Purkinje cell (primary cell): ENCODE results near the gene CD3G. TPM values are rescaled to one million over a fixed set of nuclear protein-coding genes. Genes with fewer than 3 reads are reported as not detected.

Experiments
- polyA plus RNA-seq: library from polyadenylated mRNA; unstranded; fragments of >200 nt; fragmentation: Nextera tagmentation; gene quantifications from 2 replicates; pipeline ENCODE4 v1.2.1, GENCODE V29; 2014

CD3G gene
- polyA plus RNA-seq: not detected in 2 replicates

DNA sequence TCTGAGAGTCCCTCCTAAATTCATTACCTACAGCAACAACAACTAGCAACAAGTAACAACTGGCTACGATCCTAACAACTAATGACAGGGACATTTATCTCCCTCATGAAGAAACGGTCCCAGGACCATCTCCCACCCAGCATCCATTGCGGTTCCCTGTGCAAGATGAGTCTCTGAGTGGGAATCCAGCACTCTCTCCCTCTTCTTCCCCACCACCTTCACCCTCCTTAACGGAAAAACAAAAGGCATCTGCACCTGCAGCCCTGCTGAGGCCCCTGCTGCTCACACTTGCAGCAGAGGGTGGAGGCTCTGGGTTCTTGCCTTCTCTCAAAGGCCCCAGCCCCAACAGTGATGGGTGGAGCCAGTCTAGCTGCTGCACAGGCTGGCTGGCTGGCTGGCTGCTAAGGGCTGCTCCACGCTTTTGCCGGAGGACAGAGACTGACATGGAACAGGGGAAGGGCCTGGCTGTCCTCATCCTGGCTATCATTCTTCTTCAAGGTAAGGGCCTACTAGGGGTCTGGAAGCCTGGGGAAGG is at the start of gene CD3G:
Gene CD3G, plus strand, starts transcription at position 364 of the 535 bp plus-strand sequence. Its CDS starts 80 bp downstream, at position 444.

DNA sequence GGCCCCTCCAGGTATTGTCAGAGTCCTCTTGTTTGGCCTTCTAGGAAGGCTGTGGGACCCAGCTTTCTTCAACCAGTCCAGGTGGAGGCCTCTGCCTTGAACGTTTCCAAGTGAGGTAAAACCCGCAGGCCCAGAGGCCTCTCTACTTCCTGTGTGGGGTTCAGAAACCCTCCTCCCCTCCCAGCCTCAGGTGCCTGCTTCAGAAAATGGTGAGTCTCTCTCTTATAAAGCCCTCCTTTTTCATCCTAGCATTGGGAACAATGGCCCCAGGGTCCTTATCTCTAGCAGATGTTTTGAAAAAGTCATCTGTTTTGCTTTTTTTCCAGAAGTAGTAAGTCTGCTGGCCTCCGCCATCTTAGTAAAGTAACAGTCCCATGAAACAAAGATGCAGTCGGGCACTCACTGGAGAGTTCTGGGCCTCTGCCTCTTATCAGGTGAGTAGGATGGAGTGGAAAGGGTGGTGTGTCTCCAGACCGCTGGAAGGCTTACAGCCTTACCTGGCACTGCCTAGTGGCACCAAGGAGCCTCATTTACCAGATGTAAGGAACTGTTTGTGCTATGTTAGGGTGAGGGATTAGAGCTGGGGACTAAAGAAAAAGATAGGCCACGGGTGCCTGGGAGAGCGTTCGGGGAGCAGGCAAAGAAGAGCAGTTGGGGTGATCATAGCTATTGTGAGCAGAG is 39.4 kb upstream of the CD3G start, which contains the start of gene CD3E:
Gene CD3E, plus strand, starts transcription at position 163 of the 681 bp plus-strand sequence. Its CDS starts 223 bp downstream, at position 386.

DNA sequence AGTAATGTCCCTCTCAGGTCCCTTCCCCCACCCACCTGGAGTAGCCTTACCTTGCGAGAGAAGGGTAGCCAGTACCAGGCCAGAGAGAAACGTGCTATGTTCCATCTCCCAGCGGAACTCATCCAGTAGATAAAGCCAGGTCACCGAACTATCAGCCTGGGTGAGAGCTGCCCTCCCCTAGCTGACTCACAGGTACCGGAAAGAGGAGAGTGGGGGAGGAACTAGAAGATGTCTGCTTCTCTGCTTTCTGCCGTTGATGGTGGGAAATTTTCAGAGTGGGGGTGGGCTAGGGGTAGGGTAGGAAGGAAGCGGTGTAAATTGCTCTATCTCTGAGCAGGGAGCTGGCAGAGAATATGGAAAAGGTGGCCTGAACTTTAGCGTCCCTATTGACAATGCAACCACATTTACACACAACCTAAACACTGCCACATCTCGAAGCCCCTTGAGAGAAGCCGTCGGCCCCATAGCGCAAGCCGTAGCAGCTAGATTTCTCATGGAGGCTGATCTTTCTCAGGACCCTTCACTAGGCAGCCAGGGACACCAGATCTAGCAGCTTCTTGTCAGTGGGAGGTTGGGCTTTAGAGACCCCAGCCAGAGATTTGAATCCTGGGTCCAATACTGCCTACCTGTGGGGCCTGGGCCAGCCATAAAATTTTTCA is 1.5 kb upstream of the CD3G start, which contains the start of gene CD3D:
Gene CD3D, minus strand, starts transcription at position 203 of the 659 bp plus-strand sequence. Its CDS starts 98 bp downstream, at position 105.

DNA sequence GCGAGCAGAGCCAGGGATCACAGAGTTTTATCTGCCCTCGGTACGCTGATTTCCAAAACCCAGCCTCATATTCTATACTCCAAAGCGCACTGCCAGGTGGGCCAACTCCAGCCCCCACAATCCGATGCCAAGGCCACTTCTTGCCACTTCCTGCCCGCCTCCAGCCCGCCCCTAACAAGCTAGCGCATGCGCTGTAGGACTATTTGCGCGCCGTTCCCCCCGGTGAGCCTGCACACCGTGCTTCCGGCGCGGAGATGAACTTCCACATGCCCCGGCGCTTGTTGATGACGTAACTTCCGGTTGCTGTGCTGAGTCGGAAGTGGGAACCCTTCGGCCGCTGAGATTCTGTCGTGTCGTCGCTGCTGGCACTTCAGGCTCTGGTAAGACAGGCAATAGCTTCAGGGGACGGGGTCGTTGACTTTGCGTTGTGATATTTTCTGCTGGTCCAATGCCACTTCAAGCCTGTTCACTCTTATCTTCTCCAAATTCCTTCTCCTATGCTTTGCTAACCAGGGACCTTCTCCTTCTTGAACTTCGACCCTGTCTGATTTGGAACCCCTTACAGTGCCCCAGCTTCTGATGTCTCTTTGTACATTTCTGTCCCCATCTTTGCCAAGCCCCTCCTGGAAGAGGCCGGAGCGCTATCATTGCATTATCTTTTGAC is 15.3 kb downstream of the CD3G start, which contains the start of gene UBE4A:
Gene UBE4A, plus strand, starts transcription at position 306 of the 664 bp plus-strand sequence. CDS start 5,481 bp downstream, outside the sequence.

DNA sequence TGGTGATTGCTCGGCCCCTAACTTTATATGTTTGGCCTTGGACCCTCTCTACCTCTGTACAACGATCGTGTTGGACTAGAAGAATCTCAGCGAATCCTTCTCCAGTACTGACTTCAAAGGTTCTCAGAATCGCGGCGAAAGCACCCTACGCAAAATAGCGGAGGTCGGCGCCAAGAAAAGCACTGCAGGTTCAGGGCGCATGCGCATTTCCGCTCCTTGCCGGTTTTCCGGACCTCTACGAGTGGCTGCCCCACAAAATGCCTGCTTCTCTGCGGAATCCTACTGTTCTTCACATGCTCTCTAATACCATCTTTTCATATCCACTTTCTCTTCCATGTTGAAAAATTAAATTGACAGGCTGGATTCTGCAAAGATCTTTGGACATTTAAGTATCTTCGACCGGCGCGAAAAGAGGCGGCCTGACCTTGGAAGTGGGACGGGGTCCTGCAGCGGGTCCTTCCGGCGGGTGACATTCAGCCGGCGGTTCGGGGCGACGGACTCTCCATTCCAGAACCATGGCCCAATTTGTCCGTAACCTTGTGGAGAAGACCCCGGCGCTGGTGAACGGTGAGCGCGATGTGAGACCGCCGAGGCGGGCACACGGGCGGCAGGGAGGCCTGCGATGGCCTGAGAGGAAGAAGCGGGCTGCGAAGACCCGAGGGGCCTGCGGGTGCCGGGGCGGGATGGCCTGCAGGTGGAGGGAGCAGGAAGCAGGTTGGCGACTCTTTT is 57.2 kb downstream of the CD3G start, which contains the start of gene ATP5MG:
Gene ATP5MG, plus strand, starts transcription at position 456 of the 729 bp plus-strand sequence. Its CDS starts 60 bp downstream, at position 516.

Other genes with a start within 250 kb of the CD3G start
- 5.4 and 7.2 TPM in 2 replicates for gene SCN4B, start 191.5 kb upstream of the CD3G start, polyA plus RNA-seq
- gene SCN2B, start 167.7 kb upstream of the CD3G start, polyA plus RNA-seq: 18.5 and 19.5 TPM in 2 replicates
- not detected in 2 replicates for gene JAML, start 119.3 kb upstream of the CD3G start, polyA plus RNA-seq
- gene MPZL3, start 92.0 kb upstream of the CD3G start, polyA plus RNA-seq: 1.1 and 5.1 TPM in 2 replicates
- not detected in 2 replicates for gene MPZL2, start 80.0 kb upstream of the CD3G start, polyA plus RNA-seq
- gene CD3E, start 39.6 kb upstream of the CD3G start, polyA plus RNA-seq: not detected in 2 replicates
- gene CD3D, start 1.6 kb upstream of the CD3G start, polyA plus RNA-seq: not detected in 2 replicates
- 32.6 and 45.9 TPM in 2 replicates for gene UBE4A, start 15.3 kb downstream of the CD3G start, polyA plus RNA-seq
- gene ATP5MG, start 57.3 kb downstream of the CD3G start, polyA plus RNA-seq: 1,654 and 1,954 TPM in 2 replicates
- gene KMT2A, start 92.1 kb downstream of the CD3G start, polyA plus RNA-seq: 13.0 and 16.1 TPM in 2 replicates
- not detected in 2 replicates for gene TTC36, start 183.1 kb downstream of the CD3G start, polyA plus RNA-seq
- 41.0 and 52.2 TPM in 2 replicates for gene TMEM25, start 186.8 kb downstream of the CD3G start, polyA plus RNA-seq
- 21.1 and 22.0 TPM in 2 replicates for gene IFT46, start 221.6 kb downstream of the CD3G start, polyA plus RNA-seq
- 49.3 and 54.9 TPM in 2 replicates for gene ARCN1, start 228.1 kb downstream of the CD3G start, polyA plus RNA-seq